NT2/D1 (cell line): ENCODE results near the gene TRIM10.

ENCODE experiments used
- SUZ12 ChIP-seq: IDR thresholded peaks from 2 replicates; pipeline ENCODE4 v1.6.1; 2011; ENCODE audit not compliant: insufficient read length, insufficient read depth; ENCODE audit errors: extremely low read depth
- YY1 ChIP-seq: IDR thresholded peaks from 2 replicates; pipeline ENCODE4 v1.6.1; 2011; ENCODE audit not compliant: insufficient read length, insufficient read depth
- ZNF274 ChIP-seq: IDR thresholded peaks from 2 replicates; pipeline ENCODE4 v1.6.1; 2011; ENCODE audit warnings: mild to moderate bottlenecking, low read depth, low read length

DNA sequence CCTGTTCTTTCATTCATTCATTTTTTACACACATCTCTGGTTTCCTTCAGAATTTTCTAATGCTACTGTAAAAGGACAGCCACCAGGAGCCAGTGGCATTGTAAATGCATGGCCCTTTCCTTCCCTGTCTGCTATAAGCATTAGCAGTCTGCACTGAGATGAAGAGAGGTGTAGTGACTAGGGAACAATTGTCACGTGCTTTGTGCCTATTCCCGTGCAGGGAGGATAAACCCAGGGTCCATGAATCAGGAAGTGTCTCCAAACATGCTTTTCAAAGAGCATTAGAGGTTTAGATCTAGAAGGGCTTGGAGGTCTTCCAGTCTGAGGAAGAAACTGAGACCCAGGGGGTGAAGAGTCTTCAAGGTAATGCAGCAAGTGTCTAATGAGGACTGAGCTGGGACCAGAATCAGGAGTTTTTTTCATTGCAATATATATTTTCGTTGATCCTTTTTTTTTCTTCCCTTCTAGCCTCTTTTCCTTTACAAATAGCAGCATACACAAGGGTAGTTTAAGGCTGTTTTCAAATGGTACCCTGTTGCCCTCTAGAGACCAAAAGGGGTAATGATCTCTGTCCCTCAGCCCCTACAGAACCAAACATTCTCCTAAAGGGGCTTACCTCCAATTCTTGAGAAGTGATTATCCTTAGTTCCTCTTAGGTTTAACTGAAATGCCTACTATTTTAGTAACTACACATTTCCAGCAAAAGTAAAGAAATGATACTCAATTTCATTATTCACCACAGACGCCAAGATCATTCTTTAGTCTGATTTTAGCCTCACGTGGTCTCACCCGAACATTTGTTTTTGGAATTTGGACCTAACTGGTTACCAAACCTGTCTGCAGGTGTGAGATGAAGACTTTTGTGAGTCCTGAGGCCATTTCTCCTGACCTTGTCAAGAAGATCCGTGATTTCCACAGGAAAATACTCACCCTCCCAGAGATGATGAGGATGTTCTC lies 8.9 kb upstream of the TRIM10 start:
- TF ChIP-seq YY1 (no peak), ZNF274 (no peak), SUZ12 (no peak)
